ENCODE measurements around the gene ZBTB49. TPM values are rescaled to one million over a fixed set of nuclear protein-coding genes. Genes with fewer than 3 reads are reported as not detected.

ZBTB49 gene
- total and polyA plus RNA-seq, 2 of the 13 experiments (the other 11 are each of a cell fraction or from before 2014, with no cell fraction given) = 3.3 to 4.3 TPM

DNA sequence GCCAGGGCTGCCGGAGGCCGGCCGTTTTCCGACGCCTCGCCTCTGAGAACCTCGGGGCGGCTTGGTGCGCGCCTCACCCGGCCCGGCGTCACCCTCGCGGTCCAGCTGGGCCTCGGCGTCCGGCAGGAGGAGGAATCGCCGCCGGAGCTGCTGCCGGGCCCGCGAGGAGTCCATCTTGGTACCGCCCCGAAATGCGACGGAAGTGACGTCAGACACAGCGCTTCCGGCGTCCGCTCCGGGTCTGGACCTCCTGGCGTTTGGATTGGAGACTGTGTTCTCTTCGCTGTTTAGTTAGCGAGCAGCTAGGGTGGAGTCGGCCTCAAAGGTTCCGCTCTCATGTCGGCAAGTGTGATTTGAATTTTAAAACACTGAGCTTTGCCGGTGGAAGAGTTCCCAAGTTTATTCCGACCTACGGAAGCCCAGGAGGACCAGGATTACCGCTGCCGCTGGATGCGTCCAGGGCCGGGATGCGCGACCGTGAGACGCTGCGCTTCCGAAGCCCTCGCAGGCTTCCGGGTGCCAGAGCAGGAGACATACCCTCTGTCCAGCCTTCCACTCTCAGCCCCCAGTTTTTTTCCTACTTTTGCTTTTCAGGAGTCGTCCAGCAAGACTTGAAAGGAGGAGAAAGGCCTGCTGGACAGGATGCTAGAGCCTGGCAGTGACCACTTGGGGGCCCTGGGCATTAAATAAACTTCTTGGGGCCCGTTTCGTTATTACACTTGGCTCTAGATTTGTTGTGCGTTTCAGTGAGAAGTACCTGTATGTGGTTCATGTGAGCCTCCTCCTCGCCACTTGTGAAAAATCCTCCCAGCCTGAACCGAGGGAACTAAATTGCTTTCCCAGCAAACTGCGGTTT is 41.8 kb upstream of the ZBTB49 start, which contains the start of gene TMEM128 (continued):
- TF ChIP-seq, protein P1, sequence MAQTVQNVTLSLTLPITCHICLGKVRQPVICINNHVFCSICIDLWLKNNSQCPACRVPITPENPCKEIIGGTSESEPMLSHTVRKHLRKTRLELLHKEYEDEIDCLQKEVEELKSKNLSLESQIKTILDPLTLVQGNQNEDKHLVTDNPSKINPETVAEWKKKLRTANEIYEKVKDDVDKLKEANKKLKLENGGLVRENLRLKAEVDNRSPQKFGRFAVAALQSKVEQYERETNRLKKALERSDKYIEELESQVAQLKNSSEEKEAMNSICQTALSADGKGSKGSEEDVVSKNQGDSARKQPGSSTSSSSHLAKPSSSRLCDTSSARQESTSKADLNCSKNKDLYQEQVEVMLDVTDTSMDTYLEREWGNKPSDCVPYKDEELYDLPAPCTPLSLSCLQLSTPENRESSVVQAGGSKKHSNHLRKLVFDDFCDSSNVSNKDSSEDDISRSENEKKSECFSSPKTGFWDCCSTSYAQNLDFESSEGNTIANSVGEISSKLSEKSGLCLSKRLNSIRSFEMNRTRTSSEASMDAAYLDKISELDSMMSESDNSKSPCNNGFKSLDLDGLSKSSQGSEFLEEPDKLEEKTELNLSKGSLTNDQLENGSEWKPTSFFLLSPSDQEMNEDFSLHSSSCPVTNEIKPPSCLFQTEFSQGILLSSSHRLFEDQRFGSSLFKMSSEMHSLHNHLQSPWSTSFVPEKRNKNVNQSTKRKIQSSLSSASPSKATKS (CRISPR knock-in tag; IDR thresholded peaks at IDR 0.05) = no peak
- TF ChIP-seq FOSL2 (CRISPR knock-in tag; IDR thresholded peaks at IDR 0.05) (peak; percentile 73), ZNF33B (CRISPR knock-in tag; IDR thresholded peaks at IDR 0.05) (no peak), FOSL1 (CRISPR knock-in tag; IDR thresholded peaks at IDR 0.05; ENCODE audit: borderline replicate concordance) (peak; percentile 27; the same call in 1 of the 2 replicates), XRCC5 (optimal IDR thresholded peaks at IDR 0.05; ENCODE audit: low read length) (no peak), PAWR (CRISPR knock-in tag; IDR thresholded peaks at IDR 0.05; ENCODE audit: borderline replicate concordance) (no peak), ZBTB42 (CRISPR knock-in tag; IDR thresholded peaks at IDR 0.05) (peak; percentile 76; the same call in 1 of the 2 replicates), HOXA7 (CRISPR knock-in tag; IDR thresholded peaks at IDR 0.05) (no peak), KAT8 (CRISPR knock-in tag; IDR thresholded peaks at IDR 0.05) (peak; percentile 99), RBFOX2 (IDR thresholded peaks at IDR 0.05; ENCODE audit: low read depth, low read length) (peak; percentile 97), ZNF121 (CRISPR knock-in tag; IDR thresholded peaks at IDR 0.05) (peak; percentile 51; the same call in 1 of the 2 replicates), GABPA (IDR thresholded peaks at IDR 0.05; ENCODE audit: low read depth, low read length) (peak; percentile 94), GABPA (CRISPR knock-in tag; IDR thresholded peaks at IDR 0.05; ENCODE audit: low read depth) (peak; percentile 96), ZNF446 (CRISPR knock-in tag; IDR thresholded peaks at IDR 0.05) (no peak), ZNF382 (CRISPR knock-in tag; IDR thresholded peaks at IDR 0.05; ENCODE audit: borderline replicate concordance) (no peak)
- TF ChIP-seq, protein P2, sequence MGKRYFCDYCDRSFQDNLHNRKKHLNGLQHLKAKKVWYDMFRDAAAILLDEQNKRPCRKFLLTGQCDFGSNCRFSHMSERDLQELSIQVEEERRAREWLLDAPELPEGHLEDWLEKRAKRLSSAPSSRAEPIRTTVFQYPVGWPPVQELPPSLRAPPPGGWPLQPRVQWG (CRISPR knock-in tag; IDR thresholded peaks at IDR 0.05; ENCODE audit: borderline replicate concordance, low read depth) = no peak
- TF ChIP-seq, protein P3, sequence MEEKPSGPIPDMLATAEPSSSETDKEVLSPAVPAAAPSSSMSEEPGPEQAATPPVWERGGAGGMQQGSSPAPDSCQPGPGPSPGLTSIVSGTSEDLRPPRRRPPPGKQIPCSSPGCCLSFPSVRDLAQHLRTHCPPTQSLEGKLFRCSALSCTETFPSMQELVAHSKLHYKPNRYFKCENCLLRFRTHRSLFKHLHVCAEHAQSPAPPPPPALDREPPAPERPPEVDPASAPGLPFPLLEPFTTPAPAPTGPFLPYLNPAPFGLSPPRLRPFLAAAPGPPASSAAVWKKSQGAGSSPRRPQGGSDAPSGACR (CRISPR knock-in tag; IDR thresholded peaks at IDR 0.05) = 0 out of 2 replicates have a peak, but pooled peaks have one; percentile 71
- TF ChIP-seq, protein P4, sequence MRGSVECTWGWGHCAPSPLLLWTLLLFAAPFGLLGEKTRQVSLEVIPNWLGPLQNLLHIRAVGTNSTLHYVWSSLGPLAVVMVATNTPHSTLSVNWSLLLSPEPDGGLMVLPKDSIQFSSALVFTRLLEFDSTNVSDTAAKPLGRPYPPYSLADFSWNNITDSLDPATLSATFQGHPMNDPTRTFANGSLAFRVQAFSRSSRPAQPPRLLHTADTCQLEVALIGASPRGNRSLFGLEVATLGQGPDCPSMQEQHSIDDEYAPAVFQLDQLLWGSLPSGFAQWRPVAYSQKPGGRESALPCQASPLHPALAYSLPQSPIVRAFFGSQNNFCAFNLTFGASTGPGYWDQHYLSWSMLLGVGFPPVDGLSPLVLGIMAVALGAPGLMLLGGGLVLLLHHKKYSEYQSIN (CRISPR knock-in tag; IDR thresholded peaks at IDR 0.05; ENCODE audit: borderline replicate concordance) = no peak
- TF ChIP-seq, protein P5, sequence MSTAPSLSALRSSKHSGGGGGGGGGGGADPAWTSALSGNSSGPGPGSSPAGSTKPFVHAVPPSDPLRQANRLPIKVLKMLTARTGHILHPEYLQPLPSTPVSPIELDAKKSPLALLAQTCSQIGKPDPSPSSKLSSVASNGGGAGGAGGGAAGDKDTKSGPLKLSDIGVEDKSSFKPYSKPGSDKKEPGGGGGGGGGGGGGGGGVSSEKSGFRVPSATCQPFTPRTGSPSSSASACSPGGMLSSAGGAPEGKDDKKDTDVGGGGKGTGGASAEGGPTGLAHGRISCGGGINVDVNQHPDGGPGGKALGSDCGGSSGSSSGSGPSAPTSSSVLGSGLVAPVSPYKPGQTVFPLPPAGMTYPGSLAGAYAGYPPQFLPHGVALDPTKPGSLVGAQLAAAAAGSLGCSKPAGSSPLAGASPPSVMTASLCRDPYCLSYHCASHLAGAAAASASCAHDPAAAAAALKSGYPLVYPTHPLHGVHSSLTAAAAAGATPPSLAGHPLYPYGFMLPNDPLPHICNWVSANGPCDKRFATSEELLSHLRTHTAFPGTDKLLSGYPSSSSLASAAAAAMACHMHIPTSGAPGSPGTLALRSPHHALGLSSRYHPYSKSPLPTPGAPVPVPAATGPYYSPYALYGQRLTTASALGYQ (CRISPR knock-in tag; IDR thresholded peaks at IDR 0.05) = peak; percentile 59
- TF ChIP-seq, protein P6, sequence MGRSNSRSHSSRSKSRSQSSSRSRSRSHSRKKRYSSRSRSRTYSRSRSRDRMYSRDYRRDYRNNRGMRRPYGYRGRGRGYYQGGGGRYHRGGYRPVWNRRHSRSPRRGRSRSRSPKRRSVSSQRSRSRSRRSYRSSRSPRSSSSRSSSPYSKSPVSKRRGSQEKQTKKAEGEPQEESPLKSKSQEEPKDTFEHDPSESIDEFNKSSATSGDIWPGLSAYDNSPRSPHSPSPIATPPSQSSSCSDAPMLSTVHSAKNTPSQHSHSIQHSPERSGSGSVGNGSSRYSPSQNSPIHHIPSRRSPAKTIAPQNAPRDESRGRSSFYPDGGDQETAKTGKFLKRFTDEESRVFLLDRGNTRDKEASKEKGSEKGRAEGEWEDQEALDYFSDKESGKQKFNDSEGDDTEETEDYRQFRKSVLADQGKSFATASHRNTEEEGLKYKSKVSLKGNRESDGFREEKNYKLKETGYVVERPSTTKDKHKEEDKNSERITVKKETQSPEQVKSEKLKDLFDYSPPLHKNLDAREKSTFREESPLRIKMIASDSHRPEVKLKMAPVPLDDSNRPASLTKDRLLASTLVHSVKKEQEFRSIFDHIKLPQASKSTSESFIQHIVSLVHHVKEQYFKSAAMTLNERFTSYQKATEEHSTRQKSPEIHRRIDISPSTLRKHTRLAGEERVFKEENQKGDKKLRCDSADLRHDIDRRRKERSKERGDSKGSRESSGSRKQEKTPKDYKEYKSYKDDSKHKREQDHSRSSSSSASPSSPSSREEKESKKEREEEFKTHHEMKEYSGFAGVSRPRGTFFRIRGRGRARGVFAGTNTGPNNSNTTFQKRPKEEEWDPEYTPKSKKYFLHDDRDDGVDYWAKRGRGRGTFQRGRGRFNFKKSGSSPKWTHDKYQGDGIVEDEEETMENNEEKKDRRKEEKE (IDR thresholded peaks at IDR 0.05) = no peak
